ENCODE measurements around the gene CFAP53.

CFAP53 gene

DNA sequence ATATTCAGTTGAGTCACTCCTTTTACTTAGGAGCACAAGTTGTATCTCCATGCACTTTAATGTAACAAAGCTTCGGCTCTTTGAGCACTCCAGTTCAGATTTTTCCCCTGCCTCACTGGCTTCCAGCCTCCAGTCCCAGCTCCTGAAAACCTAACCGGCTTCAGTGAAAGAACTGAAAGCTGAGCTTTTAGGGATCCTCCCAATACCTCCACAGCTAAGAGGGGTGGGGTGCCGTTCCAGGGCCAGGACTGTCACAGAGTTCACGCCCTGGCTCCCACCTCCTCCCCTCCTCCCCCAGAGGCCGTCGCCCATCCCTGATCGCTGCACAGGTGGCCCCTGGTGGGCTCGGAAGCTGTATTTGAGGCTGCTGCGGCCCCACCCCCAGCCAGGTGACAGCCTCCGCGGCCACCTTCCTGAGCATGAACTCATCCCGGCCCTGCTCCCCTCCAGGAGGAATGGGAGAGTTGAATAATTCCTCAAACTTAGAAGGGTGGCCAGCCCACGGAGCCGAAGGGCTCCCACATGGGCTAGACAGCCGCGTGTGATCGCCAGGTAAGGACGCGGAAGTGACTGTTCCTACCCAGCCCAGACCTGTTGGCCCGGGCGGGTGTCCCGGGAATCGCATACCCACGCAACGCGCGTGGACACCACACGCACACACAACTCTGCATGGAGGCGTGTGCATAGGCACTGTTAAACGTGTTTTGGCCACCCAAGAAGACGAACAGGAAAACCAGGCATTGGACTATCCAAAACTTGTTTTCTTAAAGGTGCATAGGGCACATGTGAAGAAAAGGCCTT is 73.1 kb downstream of the CFAP53 start:
- no peak for DNase-seq

DNA sequence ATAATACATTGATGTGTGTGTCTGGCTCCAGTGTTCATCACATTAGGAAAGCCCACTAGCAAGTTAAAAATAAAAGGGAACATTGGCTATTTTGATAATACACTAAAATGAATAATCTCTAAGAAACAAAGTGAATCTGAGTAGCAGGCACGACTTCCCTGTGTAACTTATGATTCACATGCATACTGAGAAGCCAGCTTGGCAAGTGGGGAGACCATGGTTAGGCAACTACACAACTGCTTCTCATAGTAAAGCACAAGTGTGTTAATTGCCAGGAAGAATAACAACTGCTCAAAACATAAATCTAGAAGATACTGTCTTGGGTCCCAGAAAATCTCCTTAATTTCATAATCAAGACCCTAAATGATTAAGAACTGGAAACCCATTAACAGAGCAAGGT is 75.4 kb downstream of the CFAP53 start:
- DNase-seq = no peak

DNA sequence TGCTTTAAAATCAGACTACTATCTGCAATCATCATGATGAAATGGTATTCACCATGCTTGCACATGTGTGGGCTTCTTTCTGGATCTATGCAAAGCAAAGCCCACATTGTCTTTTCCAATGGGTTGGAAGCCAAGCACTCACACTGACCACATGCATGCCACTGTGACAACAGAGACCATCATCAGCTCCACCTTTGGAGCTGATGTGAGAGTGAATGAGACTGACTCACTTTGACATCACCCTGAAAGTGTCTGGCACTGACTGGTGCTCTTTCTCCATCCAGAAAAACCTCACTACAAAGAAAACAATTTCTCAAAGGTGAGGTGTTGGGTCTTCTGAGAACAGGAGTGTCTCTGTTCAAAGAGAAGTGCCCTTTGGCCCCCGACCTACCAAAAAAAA is 76.1 kb downstream of the CFAP53 start:
- no peak for DNase-seq

DNA sequence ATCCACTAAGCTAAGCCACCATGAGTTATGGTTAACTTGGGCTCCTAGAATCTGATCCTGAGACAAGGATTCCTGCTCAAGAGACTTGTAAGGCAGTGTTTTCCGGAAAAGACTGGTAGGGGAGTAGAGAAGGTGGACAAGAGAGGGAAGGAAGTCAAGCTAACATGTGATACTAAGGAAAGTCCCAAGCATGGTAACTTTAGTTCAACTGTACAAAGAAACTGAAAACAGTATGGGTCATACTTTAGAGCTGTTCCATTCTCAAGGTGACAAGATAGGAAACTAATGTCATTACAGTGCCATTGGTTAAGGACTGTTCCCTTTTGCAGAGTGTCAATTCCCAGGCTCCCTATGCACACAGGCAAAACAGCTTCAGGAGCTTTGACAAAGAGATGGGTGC is 77.1 kb downstream of the CFAP53 start:
- no peak for DNase-seq

DNA sequence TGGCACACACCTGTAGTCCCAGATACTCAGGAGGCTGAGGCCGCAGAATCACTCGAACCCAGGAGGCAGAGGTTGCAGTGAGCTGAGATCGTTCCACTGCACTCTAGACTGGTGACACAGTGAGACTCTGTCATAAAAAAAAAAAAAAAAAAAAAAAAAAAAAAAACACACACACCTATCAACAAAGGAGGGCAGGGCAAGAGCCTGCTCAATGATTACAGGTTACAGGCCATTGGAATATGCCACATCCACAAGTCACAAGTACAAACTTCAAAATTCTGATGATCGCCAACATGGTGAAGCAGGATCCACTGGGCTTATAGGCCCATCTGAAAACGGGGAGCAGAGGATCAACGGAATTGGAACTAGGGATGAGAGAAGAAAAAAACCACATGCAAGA is 77.6 kb downstream of the CFAP53 start:
- DNase-seq = no peak

DNA sequence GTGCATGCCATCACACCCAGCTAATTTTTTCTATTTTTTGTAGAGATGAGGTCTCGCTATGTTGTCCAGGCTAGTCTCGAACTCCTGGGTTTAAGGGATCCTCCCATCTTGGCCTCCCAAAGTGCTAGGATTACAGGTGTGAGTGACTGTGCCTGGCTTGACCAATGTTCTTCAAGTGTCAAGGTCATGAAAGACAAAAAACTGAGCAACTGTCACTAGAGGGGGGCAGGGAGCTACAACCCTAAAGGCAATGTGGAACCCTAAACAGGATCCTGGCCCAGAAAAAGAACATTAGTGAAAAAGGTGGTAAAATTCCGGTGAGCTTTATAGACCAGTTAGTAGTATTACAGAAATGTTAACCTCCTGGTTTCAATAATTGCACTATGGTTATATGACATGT is 78.6 kb downstream of the CFAP53 start:
- no peak for DNase-seq

DNA sequence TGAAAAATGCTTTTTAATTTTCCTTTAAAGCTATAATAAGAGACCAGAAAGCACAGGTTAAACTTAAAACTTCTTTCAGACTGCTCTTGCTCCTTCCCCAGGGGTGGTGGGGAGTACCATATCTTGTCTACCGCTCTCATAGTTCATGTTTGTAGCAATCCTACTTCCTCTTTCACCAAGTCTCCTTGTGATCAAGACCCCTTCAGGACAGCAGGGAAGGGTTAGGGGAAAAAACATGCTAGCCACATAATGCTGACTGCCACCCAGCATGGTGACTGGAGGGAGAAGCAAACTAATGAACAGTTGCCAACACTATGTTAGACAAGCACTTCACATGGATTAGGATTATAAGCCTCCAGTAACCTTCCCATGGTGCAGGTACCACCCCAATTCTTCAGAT is 79.9 kb downstream of the CFAP53 start:
- DNase-seq = no peak

DNA sequence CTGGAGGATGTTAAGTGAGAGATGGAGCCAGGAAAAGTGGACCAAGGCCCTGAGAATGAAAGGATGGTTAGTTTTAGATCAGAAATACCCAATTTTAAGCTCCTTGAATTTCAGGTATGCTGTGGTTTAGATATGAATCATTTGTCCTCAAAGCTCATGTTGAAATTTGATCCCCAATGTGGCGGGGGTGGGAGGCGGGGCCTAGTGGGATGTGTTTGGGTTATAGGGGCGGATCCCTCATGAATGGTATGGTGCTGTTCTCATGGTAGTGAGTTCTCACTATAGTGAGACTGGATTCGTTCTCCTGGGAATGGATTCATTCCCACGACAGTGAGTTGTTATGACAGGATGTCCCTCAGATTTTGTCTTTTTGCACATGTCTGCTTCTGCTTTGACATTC is 82.7 kb downstream of the CFAP53 start:
- no peak for DNase-seq

DNA sequence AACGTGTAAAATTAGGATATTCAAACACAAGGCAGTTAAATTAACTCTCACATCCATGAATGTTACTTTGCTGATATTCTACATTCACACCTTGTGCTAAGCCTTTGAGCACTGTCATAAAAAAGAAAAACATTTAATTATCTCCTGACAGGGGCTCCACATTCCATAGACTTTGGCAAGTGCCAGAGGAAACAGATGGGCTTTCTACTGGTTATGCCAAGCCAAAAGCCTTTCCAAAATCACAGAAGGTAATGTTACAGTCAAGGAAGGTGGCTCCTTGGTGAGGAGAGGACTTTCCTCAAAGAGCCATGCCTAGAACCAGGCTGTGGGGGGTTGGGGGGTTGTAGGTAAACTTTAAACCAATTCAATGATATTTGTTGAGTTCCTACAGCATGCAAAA is 83.8 kb downstream of the CFAP53 start:
- DNase-seq = no peak

DNA sequence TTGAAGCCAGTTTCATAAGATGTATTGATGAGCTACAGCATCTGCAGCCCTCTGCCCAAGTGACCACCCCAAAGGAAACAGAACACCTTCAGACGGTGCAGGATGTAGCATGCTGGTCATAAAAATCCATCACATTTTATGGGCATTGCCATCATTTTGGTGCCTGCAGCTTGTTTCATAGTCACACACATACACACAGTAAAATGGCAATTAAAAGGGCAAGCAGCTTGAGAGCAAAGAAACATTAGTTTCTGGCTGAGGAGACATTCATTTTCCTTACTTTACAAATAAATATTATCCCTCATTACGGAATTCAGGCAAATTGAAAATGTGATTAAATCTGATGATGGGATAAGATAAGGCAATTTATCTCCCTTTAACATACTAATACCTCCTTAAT is 84.7 kb downstream of the CFAP53 start:
- DNase-seq = no peak

DNA sequence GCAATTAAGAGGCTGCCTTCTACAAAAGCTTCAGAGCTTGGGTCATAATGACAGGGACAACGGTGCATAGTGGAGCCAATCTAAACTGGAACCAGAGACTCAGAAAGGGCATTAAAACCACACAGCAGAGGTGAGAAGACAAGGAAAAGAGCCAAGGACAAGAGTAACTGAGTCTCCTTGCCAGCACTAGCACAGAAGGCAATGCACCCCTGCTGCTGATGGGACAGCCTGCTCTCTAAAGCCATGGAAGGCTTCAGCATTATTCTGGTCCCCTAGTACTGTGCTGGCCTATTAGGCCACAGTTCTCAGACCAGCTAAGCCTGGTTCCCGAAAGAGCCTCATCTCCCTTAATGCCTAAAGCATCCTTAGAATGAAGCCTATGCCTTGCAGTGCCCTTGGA is 86.8 kb downstream of the CFAP53 start:
- DNase-seq = no peak

DNA sequence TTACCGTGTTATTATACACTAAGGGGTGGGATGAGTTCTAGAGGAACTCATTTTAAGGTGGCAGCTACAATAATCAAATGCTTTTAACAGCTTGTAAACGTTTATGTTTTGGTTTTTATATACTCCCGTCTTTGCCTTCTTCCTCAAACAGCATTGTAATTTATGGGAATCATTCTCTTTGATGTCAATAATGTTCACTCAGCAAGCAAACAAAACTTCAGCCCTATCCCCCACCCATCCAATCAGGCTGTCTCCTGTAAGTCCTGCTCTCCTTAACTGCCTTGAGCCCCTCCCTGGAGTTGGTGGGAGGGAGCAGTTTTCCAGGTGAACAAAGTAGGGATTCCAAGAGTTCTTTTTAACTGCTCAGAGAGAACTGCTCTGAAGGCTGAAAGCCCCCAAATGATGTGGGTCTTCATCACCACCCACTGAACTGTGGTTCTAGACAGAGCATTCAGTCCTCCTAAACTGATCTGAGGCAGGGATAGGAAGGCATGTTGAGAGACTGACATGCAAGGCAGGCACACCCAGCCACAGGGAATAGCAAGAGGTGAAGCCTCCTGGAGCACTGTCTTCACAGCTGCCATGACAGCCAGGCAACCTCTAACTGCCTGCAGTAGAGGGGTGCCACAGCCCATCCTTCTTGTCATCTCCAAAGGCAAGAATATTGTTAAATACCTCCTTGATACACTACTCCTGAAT is 88.9 kb downstream of the CFAP53 start:
- DNase-seq = no peak
